ENCODE measurements around the gene ABCA1. TPM values are rescaled to one million over a fixed set of nuclear protein-coding genes. Genes with fewer than 3 reads are reported as not detected.
"Not testable (repeated sequence)": the region's sequence is repeated elsewhere in the genome, so short reads cannot be mapped to it uniquely, and the experiment has no call there.

The ABCA1 gene
- total RNA-seq, 1 donor from 2014 or later: 13.0 TPM

GRCh38 chr9:104914466-104914865 is 13.5 kb downstream of the ABCA1 start:
- ATAC-seq: no peak
- DNase-seq: no peak
- intact Hi-C loops (cut with micrococcal nuclease): no loop called here

GRCh38 chr9:104912606-104913005 is 15.3 kb downstream of the ABCA1 start:
- ATAC-seq (no peak), DNase-seq (no peak)
- intact Hi-C loops (cut with micrococcal nuclease): no loop called here

- DNase-seq (no peak), ATAC-seq (no peak)
- intact Hi-C loops (cut with micrococcal nuclease): no loop called here
Measured at GRCh38 chr9:104911032-104911607, 16.8 kb downstream of the ABCA1 start.

GRCh38 chr9:104907278-104907951 is 20.5 kb downstream of the ABCA1 start:
- peak; percentile 60 for DNase-seq
- ATAC-seq: peak; percentile 48
- intact Hi-C loops (cut with micrococcal nuclease): no loop called here

GRCh38 chr9:104906441-104907277 is 21.3 kb downstream of the ABCA1 start:
- ATAC-seq: peak; percentile 34
- no peak for DNase-seq
- intact Hi-C loops (cut with micrococcal nuclease): no loop called here

GRCh38 chr9:104905931-104906330 is 22.0 kb downstream of the ABCA1 start:
- ATAC-seq: peak; percentile 12
- intact Hi-C loops (cut with micrococcal nuclease): no loop called here
- DNase-seq: no peak

- intact Hi-C loops (cut with micrococcal nuclease): no loop called here
- no peak for ATAC-seq
Measured at GRCh38 chr9:104905153-104905901, 22.6 kb downstream of the ABCA1 start.

GRCh38 chr9:104903609-104904008 is 24.3 kb downstream of the ABCA1 start:
- intact Hi-C loops (cut with micrococcal nuclease): no loop called here
- ATAC-seq (no peak), DNase-seq (no peak)

More at GRCh38 chr9:104905153-104905901, 22.6 kb downstream of the ABCA1 start:
- DNase-seq: no peak

GRCh38 chr9:104900871-104901270 is 27.1 kb downstream of the ABCA1 start:
- DNase-seq (no peak), ATAC-seq (no peak)
- intact Hi-C loops (cut with micrococcal nuclease): no loop called here

GRCh38 chr9:104900324-104900723 is 27.6 kb downstream of the ABCA1 start:
- ATAC-seq: no peak
- intact Hi-C loops (cut with micrococcal nuclease): no loop called here
- no peak for DNase-seq

- intact Hi-C loops (cut with micrococcal nuclease): no loop called here
- no peak for DNase-seq
- ATAC-seq: no peak
Measured at GRCh38 chr9:104899759-104900247, 28.2 kb downstream of the ABCA1 start.

- ATAC-seq; intact Hi-C loops (cut with micrococcal nuclease); DNase-seq: not testable (repeated sequence)
Measured at GRCh38 chr9:104898376-104898775, 29.6 kb downstream of the ABCA1 start.

GRCh38 chr9:104896131-104896530 is 31.8 kb downstream of the ABCA1 start:
- DNase-seq (no peak), ATAC-seq (no peak)
- intact Hi-C loops (cut with micrococcal nuclease): no loop called here

- ATAC-seq: peak; percentile 24
- intact Hi-C loops (cut with micrococcal nuclease): no loop called here
- DNase-seq: no peak
Measured at GRCh38 chr9:104895572-104895971, 32.4 kb downstream of the ABCA1 start.

- no peak for DNase-seq
- no peak for ATAC-seq
- intact Hi-C loops (cut with micrococcal nuclease): no loop called here
Measured at GRCh38 chr9:104892701-104893100, 35.3 kb downstream of the ABCA1 start.

- ATAC-seq (no peak), DNase-seq (no peak)
- intact Hi-C loops (cut with micrococcal nuclease): no loop called here
Measured at GRCh38 chr9:104890433-104890770, 37.6 kb downstream of the ABCA1 start.

- intact Hi-C loops (cut with micrococcal nuclease): no loop called here
- ATAC-seq (no peak), DNase-seq (no peak)
Measured at GRCh38 chr9:104885818-104886709, 41.9 kb downstream of the ABCA1 start.

GRCh38 chr9:104883169-104883568 is 44.8 kb downstream of the ABCA1 start:
- intact Hi-C loops (cut with micrococcal nuclease): no loop called here
- DNase-seq: no peak
- ATAC-seq: no peak

GRCh38 chr9:104882566-104882965 is 45.4 kb downstream of the ABCA1 start:
- DNase-seq (no peak), ATAC-seq (no peak)
- intact Hi-C loops (cut with micrococcal nuclease): no loop called here
